ENCODE measurements around the gene ZNF445. TPM values are rescaled to one million over a fixed set of nuclear protein-coding genes. Genes with fewer than 3 reads are reported as not detected.

The ZNF445 gene
- total RNA-seq, 2 donors from 2014 or later = 9.2 to 15.7 TPM

DNA sequence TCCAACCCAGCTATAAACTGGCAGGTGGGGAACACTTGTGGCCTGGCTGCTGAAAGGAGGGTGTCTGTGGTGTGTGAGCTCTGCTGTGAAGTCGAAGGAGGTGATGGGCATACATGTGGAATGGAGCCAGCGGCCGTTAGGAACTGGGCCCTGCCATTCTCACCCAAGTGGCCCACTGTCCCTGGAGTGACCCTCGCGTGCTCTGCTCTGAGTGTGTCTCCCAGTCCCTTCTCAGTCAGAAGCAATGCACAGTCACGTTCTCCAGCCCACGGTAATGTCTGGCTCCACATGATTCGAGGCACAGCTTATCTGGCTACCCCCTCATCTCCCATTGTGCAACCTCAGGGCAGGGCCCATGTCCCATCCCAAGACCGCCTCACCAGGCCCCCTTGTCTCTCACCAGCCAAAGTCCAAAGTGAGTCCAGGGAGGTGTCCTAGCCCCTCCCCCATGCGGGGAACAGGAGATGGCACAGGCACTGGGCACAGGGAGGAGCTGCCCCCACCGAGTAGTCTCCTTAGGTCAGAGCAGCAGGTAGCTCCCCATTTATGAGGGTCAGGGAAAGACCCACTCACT lies 62.9 kb downstream of the ZNF445 start:
- DNase-seq (ENCODE audit: low spot score) = no peak

DNA sequence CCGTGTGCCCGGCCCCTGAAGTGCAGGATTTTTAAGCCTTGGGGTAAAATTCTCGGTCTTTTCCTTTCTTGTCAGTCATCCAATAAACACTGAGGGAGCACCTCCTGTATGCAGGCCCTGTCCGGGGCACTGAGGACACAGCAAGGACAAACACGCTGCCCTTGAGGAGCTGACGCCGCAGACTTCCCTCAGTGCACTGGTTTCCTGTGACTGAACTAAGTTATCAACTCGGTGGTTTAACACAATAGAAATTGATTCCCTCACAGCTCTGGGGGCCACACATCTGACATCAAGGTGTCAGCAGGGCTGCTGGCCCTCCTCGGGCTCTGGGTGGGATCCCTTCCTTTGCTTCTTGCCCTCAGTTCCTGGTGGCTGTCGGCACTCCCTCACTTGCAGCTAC lies 65.1 kb downstream of the ZNF445 start:
- no peak overlapping the region for H3K4me3 ChIP-seq
- no peaks in the 10 kb centered on the region for H3K27me3 ChIP-seq (replicated peaks; ENCODE audit: insufficient read depth)
- DNase-seq (ENCODE audit: low spot score) (no peak), ATAC-seq (ENCODE audit: insufficient number of reproducible peaks, low FRiP score, low read depth) (no peak)
- H3K9me3 ChIP-seq = no peaks in the 10 kb centered on the region
- TF ChIP-seq, protein P1, sequence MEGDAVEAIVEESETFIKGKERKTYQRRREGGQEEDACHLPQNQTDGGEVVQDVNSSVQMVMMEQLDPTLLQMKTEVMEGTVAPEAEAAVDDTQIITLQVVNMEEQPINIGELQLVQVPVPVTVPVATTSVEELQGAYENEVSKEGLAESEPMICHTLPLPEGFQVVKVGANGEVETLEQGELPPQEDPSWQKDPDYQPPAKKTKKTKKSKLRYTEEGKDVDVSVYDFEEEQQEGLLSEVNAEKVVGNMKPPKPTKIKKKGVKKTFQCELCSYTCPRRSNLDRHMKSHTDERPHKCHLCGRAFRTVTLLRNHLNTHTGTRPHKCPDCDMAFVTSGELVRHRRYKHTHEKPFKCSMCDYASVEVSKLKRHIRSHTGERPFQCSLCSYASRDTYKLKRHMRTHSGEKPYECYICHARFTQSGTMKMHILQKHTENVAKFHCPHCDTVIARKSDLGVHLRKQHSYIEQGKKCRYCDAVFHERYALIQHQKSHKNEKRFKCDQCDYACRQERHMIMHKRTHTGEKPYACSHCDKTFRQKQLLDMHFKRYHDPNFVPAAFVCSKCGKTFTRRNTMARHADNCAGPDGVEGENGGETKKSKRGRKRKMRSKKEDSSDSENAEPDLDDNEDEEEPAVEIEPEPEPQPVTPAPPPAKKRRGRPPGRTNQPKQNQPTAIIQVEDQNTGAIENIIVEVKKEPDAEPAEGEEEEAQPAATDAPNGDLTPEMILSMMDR (IDR thresholded peaks at IDR 0.05) = no peak
- H3K27ac ChIP-seq = no peak overlapping the region
- no peaks in the 10 kb centered on the region for H3K4me1 ChIP-seq (ENCODE audit: control insufficient read depth in 1 of 2, low read depth in 2 of 2)
- no peaks in the 10 kb centered on the region for H3K36me3 ChIP-seq

More for the DNA sequence above, 62.9 kb downstream of the ZNF445 start:
- ATAC-seq (ENCODE audit: insufficient number of reproducible peaks, low FRiP score, low read depth) = no peak
- no peaks in the 10 kb centered on the region for H3K9me3 ChIP-seq
- TF ChIP-seq, protein P1 (IDR thresholded peaks at IDR 0.05) = no peak
- H3K4me1 ChIP-seq (ENCODE audit: control insufficient read depth in 1 of 2, low read depth in 2 of 2) = no peaks in the 10 kb centered on the region
- H3K4me3 ChIP-seq = no peak overlapping the region
- H3K27ac ChIP-seq = no peak overlapping the region
- H3K27me3 ChIP-seq (replicated peaks; ENCODE audit: insufficient read depth) = no peaks in the 10 kb centered on the region
- no peaks in the 10 kb centered on the region for H3K36me3 ChIP-seq

DNA sequence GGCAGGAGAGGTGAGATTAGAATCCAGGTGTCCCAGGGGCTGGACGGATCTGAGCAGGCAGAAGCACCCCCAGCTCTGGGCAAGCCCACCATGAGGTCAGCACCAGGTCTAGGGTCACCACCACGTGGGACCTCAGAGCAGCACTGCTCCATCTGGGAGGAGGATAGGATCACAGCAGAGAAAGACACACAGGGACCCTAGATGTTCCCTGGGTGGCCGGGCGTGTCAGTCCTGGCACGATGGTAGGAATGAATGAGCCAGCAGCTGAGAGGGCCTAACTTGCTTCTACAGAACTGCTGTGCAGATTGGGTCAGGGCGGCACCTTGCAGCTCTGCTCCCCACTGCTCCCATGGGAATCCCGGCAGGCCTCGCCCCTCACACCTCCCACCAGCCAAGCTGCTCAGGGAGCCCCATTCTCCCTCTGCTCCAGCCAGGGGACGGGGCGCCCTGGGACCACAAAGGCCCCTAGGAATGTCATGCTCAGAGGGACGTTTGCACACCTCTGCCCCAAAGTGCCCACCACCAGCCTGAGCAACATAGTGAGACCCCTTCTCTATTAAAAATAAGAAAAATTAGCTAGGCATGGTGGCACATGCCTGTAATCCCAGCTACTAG lies 66.3 kb downstream of the ZNF445 start:
- Histone ChIP-seq H3K36me3 (no peaks in the 10 kb centered on the region), H3K4me1 (ENCODE audit: control insufficient read depth in 1 of 2, low read depth in 2 of 2) (no peaks in the 10 kb centered on the region), H3K9me3 (no peaks in the 10 kb centered on the region), H3K4me3 (no peak overlapping the region), H3K27ac (no peak overlapping the region), H3K27me3 (replicated peaks; ENCODE audit: insufficient read depth) (no peaks in the 10 kb centered on the region)
- ATAC-seq (ENCODE audit: insufficient number of reproducible peaks, low FRiP score, low read depth) = no peak
- TF ChIP-seq, protein P1 (IDR thresholded peaks at IDR 0.05) = no peak
- DNase-seq (ENCODE audit: low spot score) = no peak

DNA sequence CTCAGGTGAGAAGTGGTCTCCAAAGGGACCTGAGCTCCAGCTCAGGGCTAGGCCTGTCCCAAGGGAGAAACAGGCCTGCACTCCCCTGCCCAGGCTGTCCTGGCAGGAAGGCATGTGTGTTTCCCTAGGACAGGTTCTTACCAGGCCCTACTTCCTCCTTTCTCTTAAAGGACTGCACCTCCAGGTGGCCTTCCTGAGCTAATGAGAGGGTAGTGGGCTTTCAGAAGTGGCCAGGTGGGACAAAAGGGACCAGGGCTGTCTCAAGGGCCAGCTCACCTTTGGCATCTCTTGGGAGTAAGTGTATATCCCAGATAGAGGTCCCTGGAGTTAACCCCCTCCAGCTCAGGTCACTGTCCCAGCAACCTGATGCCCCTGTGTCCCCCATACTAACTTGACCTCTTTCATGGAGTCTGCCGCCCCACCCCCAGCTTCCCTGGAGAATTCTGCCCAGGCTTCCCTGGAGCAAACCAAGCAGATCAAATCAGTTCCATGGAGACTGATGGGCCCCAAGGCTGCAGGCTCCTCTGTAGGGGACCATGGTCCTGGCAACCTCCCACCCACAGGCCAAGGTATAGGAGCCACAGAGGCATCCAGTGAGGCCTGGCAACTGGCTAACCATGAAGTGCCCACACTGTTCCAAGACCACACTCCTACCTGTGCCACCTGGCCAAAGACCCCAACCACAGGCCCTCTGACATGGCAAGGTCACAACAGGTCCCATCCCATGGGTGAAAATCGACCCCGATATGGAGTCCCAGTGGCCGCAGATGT lies 67.6 kb downstream of the ZNF445 start:
- no peaks in the 10 kb centered on the region for H3K9me3 ChIP-seq
- H3K36me3 ChIP-seq = peaks cover 2% of the 10 kb centered on the region
- H3K27me3 ChIP-seq (replicated peaks; ENCODE audit: insufficient read depth) = no peaks in the 10 kb centered on the region
- H3K4me3 ChIP-seq = no peak overlapping the region
- TF ChIP-seq, protein P1 (IDR thresholded peaks at IDR 0.05) = no peak
- no peak overlapping the region for H3K27ac ChIP-seq
- DNase-seq (ENCODE audit: low spot score) = no peak
- ATAC-seq (ENCODE audit: insufficient number of reproducible peaks, low FRiP score, low read depth) = no peak
- no peaks in the 10 kb centered on the region for H3K4me1 ChIP-seq (ENCODE audit: control insufficient read depth in 1 of 2, low read depth in 2 of 2)

DNA sequence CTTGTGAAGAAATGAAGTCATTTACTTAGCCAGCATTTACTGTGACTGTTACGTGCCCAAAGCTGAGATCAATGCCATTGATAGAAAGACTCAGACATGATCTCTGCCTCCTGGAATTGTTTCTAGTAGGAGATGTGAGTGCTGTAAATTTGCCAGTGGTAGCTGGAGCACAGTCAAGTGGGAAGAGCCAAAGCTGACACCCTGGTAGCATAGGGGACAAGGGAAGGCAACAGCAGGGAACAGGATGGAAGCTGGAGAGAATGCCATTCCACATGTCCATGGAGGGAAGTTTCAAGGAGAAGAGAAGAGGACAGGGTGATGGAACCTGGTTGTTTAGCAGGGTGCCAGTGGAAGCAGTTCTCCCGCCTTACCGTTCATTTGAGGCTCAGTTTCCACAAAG lies 74.9 kb downstream of the ZNF445 start:
- ATAC-seq (ENCODE audit: insufficient number of reproducible peaks, low FRiP score, low read depth) = no peak
- Histone ChIP-seq H3K9me3 (no peaks in the 10 kb centered on the region), H3K4me3 (no peak overlapping the region), H3K36me3 (peaks cover 4% of the 10 kb centered on the region), H3K27me3 (replicated peaks; ENCODE audit: insufficient read depth) (no peaks in the 10 kb centered on the region), H3K27ac (no peak overlapping the region), H3K4me1 (ENCODE audit: control insufficient read depth in 1 of 2, low read depth in 2 of 2) (no peaks in the 10 kb centered on the region)
- DNase-seq (ENCODE audit: low spot score) = no peak
- TF ChIP-seq, protein P1 (IDR thresholded peaks at IDR 0.05) = no peak

Measured in thoracic aorta (tissue), 2 donors.